Ammon's horn (tissue), 1 donor: Measurements from ENCODE around the gene C6orf47.
A peak's percentile ranks its signal among the peaks of the same experiment; 100 is the strongest.
"Not testable (repeated sequence)": the region's sequence is repeated elsewhere in the genome, so short reads cannot be mapped to it uniquely, and the experiment has no call there.

Experiments
- DNase-seq: peaks from one replicate; pipeline ENCODE4 v3.0.0-alpha.2; 2016; ENCODE audit warnings: low spot score

The C6orf47 gene, protein sequence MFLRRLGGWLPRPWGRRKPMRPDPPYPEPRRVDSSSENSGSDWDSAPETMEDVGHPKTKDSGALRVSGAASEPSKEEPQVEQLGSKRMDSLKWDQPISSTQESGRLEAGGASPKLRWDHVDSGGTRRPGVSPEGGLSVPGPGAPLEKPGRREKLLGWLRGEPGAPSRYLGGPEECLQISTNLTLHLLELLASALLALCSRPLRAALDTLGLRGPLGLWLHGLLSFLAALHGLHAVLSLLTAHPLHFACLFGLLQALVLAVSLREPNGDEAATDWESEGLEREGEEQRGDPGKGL

DNA sequence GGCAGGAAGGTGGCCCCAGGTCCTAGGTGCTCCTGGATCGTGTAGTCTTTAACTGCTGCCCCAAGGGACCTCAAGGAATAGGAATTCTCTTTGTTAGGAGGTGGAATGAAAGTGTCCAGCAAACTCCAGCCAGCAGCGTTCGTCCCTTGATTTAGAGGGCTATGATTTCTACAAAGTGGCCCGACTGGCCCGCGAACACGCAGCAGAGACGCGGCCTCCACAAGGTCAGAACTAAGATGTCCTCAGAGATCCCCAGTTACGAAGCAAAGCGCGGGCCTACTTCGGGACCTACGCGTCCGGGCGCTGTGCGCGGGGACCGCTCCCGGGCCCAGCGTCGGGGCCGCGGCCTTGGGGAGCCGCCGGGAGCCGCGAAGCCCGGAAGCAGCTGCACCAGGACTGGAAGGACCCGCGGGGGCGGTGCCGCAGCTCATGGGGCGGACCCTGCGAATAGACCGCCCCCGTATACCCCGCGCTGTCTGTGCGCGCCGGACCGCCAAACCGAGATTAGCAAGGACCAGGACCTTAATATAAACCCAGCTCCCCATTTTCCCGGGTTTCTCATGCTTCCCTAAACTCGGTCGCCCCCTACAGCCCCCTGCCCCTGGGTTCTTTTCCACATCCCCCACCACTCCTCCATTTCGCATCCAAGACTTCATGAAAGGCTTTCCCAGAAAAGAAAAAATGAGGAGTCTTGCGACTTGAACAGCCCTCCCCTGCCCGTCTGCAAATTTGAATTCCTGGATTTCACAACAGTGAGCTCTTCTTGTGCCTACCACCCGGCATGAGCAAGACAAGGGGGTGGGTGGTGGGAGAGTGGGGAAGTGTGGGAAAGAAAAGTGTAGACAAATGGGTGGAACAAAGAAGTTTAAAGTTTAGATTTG, at the start of gene C6orf47:
Gene C6orf47 (minus strand): TSS at position 398 of the 881 bp plus-strand sequence. CDS start 831 bp downstream, outside the sequence.
- DNase-seq, result peak; percentile 89

DNA sequence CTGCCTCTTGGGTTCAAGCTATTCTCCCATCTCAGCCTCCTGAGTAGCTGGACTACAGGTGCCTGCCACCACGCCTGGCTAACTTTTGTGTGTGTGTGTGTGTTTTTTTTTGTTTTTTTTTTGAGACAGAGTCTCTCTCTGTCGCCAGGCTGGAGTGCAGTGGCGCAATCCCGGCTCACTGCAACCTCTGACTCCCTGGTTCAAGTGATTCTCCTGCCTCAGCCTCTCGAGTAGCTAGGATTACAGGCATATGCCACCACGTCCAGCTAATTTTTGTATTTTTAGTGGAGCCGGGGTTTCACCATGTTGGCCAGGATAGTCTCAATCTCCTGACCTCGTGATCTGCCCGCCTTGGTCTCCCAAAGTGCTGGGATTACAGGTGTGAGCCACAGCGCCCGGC, 48.6 kb upstream of the C6orf47 start:
- not testable (repeated sequence) for DNase-seq

DNA sequence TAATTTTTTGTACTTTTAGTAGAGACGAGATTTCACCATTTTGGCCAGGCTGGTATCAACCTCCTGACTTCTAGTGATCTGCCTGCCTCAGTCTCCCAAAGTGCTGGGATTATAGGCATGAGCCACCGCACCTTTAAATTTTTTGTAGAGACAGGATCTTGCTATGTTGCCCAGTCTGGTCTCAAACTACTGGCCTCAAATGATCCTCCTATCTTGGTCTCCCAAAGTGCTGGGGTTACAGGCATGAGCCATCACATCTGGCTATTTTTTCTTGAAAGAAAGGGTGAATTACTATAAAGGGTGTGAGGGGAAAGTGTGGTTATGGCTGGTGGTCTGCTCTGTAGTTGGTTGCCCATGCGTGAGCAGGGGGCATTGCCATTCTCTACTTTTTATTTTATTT, 47.6 kb upstream of the C6orf47 start:
- DNase-seq, result no peak

DNA sequence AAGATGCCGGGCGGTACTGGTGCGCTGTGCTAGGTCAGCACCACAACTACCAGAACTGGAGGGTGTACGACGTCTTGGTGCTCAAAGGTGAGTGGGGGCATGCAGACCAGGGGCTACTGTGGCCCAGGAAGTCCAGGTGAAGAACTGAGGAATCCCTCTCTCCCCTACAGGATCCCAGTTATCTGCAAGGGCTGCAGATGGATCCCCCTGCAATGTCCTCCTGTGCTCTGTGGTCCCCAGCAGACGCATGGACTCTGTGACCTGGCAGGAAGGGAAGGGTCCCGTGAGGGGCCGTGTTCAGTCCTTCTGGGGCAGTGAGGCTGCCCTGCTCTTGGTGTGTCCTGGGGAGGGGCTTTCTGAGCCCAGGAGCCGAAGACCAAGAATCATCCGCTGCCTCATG, 47.1 kb upstream of the C6orf47 start:
- DNase-seq, result no peak

DNA sequence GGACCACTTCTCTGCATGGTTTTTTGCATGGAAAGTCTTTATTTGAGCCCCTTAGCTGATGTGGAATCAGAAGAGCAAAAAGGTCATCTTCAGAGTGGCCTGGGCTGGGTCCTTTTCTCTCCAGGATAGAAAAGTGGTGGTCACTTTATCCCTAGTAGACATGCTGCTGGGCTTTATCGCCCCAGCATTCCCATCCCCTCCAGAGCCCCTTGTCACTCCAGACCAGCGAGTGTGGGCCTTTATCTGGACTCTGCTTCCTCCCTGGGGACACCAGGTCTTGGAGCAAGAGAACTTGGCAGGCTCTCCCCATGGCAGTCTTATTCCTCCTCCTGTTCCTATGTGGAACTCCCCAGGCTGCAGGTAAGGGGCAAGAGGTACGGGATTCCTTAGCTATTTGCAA, 46.0 kb upstream of the C6orf47 start, which contains the start of gene LY6G6F:
Gene LY6G6F (plus strand): TSS at position 268 of the 400 bp plus-strand sequence. CDS start 41 bp downstream, at position 309.
- no peak for DNase-seq

DNA sequence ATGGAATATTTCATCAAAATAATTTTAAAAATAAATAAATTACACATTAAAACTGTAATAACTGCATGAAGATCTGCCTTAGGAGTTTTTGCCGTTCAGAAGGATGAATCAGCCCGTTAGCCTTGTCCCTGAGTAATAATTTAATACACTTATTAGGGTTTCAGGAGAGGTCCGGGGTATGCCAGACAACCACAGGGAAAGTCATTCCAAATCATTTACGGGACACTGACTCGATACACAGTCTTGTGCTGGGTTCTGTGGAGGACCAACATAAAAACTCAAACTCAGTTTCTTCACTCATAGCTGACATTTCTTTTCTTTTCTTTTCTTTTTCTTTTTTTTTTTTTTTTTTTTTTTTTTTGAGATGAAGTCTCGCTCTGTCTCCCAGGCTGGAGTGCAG, 45.4 kb upstream of the C6orf47 start:
- no peak for DNase-seq

DNA sequence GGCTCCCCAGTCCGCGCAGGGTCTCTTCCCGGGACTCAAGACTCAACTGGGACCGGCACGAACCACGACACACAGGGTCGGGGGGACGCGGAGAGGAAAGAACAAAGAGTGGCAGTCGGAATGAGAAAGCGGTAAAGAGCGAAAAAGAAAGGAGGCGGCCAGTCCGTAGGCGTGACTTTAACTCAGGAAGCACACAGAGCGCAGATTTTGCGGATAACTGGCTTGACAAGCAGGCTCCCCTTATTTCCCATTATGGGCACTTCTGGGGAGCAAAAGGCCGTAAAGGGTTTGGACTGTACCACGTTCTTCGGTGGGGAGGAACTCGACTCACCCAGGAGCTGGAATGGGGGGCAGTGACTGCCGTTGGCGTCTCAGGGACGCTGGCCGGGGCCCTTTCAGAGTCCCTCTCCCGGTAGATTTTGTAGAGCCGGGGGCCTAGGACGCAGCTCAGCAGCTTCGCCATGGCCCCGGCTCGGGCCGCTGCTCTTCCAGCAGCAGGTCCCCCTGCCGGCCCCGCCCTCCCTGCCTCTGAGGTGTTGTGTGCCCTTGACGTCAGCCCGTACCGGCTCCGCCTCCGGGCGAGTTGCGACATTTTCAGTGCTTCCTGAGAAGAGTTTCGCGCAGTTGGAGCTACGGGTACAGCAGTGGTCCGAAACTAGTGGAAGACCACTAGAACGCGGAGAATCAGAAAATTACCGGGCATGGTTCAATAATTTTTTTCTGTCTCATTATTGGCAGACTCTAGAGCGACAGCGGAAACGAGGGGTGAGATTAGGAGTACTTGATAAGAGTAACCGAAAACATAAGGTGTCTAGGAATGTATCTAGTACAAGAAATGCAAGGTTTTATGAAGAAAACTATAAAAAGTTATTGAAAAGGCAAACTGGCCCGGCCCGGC, 42.5 kb upstream of the C6orf47 start, which contains the start of gene ABHD16A:
Gene ABHD16A (minus strand): TSS at position 506 of the 898 bp plus-strand sequence. CDS start 43 bp downstream, at position 463.
- DNase-seq, result peak; percentile 99

DNA sequence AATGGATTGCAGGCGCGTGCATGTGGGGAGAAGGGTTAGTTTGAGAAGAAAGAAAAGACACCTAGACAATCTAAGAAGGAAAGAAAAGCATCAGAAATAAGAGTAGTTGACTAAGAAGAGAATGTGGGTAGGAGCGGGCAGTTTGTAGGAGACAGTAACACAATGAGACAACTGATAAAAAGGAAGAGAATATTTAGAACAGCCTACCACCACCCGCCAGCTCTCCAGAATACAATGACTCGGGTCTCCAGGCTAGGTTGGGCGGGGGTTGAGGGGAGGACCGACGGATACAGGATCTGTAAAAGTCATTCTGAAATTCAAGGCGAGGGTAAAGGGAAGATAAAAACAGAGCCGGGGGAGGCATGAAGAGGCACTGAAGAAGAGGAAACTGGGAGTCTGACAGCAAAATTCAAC, 41.8 kb upstream of the C6orf47 start:
- no peak for DNase-seq

DNA sequence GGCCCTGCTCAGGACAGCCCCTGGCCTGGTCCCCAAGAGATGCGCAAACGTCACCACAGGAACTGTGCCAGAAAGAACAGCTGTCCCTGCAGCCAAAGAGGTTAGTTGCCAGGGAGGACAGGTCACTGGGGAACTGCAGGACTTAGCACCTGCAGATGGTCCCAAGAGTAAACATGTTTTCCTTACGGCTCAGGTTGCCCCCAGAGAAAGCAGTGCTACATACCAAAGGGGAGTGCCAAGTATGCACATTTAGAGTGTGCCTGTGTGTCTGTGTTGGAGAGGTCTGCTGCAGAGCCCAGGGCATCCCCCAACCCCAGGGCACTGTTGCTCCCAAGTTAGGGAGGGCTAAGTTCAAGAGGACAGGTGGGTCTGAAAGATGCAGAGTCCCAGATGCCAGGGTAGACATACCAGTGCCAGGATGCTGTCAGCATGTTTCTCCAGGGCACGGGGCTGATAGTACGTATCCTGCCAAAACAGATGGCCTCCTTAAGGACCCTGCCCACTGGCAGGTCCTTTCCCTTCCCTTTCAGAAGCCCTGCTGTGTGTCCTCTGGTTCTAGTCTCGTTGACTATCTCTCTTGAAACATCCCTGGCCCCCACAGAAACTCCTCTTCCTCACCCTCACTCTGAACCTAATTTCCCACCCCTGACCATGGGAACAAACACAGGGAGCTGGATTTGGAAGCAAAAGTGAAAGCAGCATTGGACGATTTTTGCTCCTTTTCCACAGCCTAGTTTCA, 41.3 kb upstream of the C6orf47 start:
- no peak for DNase-seq

DNA sequence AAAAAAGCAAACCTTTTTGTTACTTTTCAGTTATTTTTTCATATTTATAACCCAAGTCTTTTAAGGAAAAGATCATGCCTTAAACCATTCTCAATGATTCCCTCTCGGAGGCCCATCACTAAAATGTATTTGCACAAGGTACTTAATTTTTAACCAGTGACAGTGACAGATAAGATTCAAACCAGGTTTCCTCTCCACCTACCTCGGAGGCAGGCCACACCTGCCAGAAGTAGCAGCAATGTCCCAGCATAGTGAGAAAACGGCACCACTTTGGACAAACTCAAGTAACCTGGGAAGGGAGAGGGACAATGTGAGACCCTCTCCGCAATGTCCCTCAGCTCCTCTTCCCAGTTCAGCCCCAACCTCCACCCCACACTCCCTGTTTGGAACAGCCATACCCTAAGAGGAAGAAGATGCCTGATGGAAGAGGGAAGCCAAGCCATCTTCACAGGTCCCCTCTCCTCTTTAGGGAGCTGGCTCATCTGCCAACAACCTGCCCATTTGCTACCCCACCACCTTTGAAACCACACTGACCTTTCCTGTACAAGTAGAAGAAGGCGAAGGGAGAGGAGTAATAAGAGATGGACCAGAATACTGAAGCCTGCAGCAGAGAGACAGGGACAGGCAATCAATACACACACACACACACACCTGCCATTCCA, 40.3 kb upstream of the C6orf47 start:
- DNase-seq, result no peak

DNA sequence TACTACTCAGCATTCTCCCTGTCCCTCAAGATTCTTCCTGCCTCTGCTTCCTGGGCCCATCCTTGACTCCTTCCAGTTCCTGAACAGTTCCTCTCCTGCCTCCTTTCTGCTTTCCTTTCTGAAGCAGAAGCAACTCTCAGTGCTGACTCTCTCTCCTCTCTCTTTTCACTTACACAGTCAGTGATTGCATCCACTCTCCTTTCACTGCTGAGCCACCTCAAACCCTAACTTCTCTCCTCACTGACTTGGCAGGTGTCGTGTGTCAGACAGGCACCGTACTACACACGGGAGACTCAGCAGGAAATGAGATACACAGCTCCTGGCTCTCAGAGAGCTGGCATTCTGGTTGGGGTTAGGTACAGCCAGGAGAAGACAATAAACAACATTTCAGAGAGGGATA, 37.0 kb upstream of the C6orf47 start:
- no peak for DNase-seq

DNA sequence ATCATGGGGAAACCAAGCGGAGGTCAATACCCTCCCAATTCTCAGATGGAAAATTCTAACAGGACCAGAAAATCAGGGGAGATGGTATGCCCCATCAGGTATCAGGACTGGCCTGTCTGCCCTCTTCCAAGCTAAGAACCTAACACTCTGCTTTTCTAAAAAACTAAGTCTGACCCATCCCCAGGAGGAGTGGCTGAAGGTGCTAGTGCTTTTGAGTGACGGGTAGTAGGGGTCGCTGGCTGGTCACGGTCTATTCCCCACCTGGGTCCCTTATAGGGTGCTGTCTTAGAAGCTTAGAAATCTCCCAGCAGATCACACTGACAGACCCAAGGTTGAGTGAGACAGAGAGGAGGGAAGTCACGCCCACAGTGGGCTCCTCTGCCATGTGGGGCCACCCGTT, 33.0 kb upstream of the C6orf47 start:
- no peak for DNase-seq

DNA sequence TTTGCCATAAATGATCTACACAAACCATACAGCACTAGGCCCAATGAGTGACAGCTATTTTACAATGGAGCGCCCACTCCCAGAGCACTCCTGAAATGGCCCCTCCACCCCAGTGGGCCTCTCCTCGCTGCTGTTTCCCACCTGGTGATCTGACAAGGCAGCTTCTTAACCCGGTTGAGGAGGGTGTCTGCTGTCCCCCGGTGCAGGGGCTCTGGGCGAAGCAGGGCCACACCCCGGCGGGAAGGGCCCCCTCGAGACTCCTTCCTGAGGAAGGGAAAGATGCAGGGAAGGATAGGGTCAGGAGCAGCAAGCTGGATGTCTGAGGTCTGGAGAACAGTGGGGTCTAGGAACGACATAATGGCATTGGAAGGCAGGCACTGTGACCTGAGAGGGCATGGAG, 32.3 kb upstream of the C6orf47 start:
- DNase-seq, result no peak

DNA sequence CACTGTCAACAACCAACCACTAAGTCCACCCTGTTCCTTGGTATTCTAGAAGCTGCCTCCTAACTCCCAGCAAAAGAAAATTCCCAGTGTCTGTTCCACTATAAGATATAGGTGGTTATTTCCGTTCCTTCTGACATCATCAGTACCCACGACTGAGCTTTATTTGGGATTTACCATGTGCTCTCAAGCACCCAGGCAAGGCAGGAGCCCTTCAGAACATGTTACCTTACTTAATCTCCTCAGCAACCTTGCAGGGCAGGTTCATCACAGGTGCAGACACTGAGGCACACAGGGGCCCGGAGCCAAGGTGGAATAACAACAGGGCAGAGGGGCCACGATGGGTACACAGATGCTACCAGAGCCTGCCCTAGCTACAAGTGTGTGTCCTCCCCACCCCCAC, 31.8 kb upstream of the C6orf47 start:
- DNase-seq, result no peak

DNA sequence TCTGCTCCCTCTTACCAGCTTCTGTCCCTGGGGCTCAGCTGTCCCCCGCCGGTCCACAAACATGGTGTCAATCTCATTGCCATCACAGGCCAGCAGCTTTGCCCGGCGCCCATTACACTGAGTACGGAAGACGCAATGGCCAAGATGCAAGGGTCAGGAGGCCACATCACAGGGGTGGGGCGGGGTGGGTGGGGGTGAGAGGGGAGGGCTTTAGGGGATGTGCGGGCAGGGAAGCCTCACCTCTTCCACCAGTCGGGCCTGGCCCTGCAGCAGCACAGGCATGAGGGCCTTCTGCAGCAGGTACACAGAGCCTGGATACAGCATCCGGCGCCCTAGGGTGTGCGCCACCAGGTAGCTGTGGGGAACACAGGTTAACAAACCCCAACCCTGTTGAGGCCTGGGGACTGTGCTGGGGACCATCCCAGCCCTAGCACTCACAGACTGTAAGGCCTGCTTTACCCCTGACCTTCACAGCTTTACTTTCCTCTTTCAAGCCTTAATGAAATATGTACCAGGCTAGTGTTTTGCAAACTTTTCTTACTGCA, 31.1 kb upstream of the C6orf47 start:
- no peak for DNase-seq

DNA sequence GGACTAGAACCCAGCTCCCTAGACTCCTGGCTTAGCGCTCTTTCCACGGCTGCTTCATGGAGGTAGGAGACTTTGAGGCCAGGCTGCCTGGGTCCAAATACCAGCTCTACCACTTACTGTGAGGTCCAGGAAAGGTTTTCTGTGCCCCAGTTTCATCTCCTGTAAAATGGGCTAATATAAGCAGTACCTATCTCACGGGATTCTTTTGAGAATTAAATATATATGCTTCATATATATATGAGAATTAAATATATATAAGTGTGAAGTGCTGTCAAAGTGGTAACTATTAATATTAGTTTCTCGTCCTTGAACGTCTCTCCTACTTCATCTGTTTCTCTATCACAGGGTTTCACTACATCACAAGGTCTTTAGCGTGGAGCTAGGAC, 30.5 kb upstream of the C6orf47 start:
- DNase-seq, result no peak

DNA sequence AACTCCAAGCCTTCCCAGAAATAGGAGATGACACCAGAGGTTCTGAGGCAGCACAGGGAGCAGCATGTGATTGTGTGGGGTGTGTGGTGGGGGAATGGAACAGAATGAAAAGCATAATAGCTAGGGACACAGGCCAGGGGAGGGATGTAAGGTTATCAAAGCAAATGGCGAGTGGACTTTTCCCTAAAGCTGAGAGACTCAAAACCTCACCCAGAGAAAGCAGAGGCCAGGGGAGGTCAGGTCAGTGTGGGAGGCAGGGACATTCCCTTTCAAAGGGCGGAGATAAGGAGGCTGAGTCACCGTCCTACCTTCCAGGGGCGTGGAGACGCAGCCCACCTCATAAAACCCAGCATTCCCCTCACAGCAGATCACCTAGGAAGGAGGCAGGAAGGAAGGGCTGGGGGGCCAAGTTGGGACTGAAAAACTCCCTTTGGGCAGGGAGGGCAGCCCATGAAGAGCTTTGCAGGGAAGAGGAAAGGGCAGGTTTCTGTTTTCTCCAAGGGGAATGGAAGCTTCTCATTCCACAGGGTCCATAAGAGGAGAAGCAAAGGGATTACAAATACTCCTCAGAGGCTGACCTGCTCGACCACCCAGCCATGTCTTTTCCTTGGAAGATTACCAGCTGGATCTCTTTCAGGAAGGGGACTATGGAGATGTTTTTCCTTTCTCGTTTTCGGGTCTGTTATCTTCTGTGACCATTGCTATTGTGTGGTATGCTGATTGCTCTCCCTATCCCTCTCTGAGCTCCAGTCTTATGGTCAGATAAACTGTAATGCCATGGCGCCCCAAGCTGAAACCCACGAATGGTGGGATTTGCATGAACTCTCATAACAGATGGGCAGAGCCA, 29.9 kb upstream of the C6orf47 start:
- no peak for DNase-seq

DNA sequence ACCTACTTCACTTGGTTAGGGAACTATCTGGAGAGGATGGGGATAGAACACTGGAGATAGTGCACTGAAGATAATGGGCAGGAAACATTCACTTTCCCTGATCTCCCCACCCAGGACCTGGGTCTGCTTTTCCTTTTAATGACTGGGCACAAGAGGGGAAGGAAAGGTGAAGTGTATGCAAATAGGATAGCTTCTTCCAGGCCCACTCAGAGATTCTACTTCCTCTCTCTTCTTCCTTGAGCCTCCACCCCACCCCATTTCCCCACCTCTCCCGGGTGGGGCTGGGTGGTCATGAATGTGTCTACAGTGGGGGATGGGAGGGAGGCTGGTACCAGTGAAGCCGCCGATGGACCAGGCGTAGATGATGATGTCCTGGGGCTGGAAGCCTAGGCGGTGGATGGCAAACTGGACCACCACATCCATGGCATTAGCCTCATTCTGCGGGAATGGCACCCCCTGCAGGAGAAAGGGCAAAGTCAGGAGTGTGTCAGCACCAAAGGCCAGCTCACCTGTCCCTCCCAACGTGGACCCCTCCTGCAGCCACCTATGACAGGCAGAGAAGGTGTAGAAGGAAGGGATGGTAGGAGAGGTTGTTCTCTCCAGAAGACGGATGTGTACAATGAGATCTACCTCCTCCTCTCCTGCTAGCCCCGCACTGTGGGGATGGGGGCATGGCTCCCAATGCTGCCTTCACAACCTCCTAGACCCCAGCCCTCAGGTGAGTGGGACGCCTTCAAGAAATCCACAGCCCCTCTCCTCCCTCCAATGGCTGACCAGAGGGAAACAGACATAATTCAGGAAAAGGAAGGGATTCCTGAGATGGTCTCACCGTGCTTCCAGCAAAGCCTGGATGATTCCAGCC, 28.9 kb upstream of the C6orf47 start:
- no peak for DNase-seq
